Mucosa of gallbladder (tissue), 1 donor: Measurements from ENCODE around the gene AATK. TPM values are rescaled to one million over a fixed set of nuclear protein-coding genes. Genes with fewer than 3 reads are reported as not detected.

Experiments used
- DNase-seq: peaks from one replicate; pipeline ENCODE4 v3.0.0-alpha.2; 2020; ENCODE audit warnings: low spot score
- total RNA-seq: library from RNA; stranded (reverse); gene quantifications from one replicate; pipeline ENCODE4 v1.2.1, GENCODE V29; 2021
- donor health status: DM: no; HTN: no; CAD: no.

AATK gene
- total RNA-seq, 1 donor from 2014 or later = 14.2 TPM

- no peak for DNase-seq
These were observed 37.2 kb downstream of the AATK start for GRCh38 chr17:81128774-81129173.

DNA sequence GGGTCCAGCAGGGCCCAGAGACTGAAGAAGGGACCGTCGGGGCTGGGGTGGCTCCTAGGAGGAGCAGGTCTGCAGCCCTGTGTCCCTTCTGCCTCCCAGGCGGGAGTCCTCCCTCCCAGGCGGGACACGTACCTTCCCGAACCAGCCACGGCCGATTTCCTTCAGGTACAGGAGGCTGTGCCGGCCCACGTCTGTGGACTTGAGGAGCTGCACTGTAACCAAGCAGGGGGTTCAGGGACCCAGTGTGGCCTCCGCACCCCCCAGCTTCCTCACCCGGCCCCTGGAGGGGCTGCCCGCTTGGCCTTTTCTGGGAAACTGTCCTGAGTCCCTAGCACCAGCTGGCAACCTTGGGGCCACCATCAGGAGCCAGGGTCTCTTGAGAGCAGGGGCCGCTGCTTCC, 37.7 kb downstream of the AATK start:
- DNase-seq = no peak

- no peak for DNase-seq
These were observed 38.4 kb downstream of the AATK start for GRCh38 chr17:81127526-81128177.

GRCh38 chr17:81127133-81127455, 38.9 kb downstream of the AATK start:
- no peak for DNase-seq

DNA sequence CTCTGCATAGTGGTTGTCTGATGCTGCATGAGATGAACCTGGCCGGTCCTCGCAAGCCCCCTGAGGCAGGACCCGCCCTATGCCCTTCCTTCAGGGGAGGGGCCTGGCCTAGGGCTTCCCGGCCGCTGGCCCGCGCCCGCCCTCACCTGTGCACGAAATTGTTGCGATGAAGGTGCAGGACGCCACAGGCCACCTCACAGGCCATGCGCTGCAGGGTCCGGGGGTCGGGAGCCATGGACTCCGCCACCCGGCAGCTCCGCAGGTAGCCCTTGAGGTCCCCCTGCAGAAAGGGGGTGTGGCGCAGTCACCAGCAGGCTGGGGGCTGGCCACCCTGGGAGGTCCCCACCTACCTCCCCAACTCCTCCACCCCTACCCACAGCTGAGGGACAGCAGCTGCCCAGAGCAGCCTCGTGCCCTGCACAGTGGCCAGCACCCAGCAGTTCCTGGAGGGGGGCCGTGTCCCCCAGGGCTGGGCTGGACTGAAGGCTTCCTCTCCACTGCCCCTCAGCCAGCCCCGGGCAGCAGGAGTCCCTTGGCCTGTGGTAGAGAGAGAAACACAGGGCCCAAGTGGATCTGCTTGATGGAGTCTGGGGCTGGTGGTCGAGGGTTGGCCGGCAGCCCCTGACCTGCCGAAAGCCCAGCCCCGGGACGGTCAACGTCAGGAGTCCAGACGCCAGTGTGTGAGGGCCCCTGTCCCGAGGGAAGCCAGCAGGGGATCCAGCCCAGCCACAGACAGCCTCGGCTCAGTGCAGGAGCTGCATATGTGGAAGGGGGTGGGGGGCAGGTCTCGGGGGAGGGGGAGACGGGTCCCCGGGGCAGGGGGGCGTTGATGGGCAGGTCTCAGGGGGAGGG, 39.5 kb downstream of the AATK start:
- DNase-seq = no peak

- DNase-seq = no peak
These were observed 40.4 kb downstream of the AATK start for GRCh38 chr17:81125573-81126081.

DNA sequence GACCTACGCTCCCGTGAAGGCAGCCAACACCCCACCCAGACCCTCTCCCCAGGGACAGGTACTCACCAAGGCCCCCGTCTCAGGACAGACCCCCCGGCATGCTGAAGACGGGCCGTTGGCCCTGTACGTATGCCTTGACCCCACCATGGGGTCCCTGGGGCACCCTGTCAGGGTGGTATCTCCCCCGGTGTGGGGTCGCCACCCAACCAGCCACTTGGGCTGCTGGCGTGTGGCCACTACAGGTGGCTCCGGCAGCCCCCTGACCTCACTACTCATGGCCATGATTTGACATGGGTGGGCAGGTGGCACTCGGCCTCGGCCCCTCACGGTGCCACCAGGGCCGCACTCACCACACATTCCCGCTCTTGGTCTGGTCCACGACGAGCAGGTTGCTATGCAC, 41.6 kb downstream of the AATK start:
- DNase-seq = no peak

- DNase-seq = no peak
These were observed 42.7 kb downstream of the AATK start for GRCh38 chr17:81123052-81124048.

DNA sequence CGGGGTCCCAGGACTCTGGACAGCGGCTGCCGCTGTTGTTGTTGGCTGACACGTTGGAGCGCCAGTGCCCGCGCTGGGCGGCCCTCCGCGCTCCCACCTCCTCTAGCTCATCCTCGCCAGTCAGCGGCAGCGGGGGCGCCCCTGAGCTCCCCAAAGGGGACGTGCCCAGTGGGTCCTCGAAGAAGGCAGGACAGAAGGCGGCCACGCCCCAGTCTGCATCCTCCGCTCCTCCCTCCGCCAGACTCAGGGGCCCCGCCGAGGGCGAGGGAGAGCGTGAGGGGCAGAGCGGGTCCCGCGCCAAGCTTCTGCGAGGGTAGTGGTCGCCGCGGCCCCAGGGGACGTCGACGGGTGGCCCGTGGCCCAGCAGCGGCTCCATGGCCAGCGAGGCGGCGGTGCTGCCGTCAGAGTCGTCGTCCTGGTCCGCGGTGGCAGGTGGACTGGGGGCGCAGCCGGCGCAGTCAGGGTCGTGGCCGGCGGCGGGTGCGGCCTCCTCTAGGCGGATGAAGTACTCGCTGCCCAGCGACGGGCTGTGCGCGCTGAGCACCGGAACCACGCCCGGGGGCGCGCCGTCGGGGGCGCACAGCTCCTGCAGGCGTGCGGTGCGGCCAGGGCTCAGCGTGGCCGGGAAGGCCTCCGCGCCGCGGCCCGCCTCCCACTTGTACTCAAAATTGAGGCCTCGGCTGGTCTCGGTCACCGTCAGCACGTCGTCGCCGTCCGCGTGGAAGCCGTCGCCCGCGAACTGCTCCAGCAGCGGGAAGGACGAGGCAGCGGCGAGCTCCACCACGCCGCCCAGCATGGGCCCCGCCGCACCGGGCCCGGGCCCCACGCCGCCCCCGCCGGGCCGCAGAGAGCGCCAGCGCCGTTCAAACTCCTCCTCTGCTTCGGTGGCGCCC, 43.9 kb downstream of the AATK start:
- no peak for DNase-seq

DNA sequence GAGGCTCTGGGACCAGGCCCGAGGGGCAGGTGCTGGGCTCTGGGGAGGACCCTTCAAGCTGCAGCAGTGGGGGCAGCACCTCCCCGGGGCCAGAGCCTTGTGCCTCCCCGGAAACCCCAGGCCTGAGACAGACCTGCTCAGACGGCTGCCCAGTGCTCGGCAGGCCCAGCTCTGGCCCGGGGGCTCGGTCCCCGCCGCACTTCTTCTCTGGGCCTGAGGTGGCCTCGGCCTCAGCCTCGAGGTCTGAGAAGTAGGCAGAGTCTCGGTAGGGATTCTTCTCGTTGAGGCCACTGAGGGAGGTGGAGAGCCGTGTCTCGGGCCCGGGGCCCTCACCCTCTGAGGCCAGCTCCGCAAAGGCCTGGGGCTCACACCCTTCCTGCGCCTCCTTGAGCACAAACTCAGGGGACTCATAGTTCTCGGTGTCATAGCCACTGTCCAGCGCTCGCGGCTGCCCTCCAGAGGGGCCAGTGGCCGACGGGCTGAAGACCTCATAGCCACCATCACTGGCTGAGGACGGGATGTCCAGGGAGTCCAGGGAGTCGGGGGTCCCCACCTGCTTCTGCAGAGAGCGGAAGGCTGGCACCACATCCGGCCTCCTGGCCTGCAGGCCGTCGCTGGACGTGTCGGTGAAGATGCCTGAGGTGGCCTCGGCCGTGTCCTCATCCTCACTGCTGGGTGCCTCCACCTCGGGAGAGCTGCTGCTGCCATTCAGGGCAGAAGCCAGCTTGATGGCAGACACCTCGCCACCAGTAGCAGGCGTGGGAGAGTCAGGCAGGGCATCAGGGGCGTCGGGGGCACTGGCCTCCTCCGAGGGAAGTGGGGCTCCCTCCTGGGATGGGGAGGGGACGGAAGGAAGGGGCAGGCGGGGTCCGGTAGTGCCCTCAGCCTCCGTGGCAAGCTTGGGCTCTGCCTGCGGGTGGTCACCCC, 45.1 kb downstream of the AATK start:
- DNase-seq = no peak

- no peak for DNase-seq
These were observed 45.9 kb downstream of the AATK start for GRCh38 chr17:81120149-81120484.

GRCh38 chr17:81119223-81120148, 46.5 kb downstream of the AATK start:
- DNase-seq = peak; percentile 88

DNA sequence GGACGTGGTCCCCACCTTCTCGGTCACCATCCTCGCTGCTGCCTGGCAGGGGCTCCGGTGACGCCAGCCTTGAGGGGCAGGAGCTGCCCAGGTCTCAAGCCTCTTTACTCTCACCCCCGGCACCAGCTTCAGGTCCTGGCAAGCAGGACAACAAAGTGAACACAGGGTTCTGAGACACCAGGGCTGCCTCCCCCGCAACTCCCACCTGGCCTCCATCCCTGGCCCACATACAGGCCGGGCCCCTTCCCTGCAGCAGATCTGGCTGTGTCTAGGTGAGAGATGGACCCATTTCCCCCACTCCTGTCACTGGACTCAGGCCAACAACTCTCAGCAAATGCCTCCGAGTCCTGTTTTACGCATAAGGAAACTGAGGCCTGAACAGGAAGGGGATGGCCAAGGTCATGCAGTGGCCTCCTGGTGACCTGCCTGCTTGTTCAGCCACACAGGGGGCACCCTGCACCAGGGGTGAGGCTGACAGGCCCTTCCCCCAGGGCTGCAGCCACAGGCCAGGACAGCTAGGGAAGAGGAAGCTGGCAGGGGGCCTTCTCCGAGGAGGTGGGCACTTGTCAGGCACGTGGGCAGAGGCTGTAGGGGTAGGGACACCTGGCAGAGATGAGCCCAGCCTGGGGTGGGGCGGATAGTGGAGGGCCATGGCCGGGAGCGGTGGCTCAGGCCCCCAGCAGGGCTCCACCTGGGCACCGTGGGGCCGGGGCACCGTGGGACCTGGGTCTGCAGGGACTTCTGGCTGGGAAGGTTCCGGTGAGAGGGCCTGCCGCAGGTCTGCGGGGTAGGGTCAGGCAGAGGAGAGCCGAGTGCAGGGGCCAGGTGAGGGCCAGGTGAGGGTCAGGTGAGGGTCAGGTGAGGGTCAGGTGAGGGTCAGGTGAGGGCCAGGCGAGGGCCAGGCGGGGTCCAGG, 47.5 kb downstream of the AATK start:
- DNase-seq = no peak

DNA sequence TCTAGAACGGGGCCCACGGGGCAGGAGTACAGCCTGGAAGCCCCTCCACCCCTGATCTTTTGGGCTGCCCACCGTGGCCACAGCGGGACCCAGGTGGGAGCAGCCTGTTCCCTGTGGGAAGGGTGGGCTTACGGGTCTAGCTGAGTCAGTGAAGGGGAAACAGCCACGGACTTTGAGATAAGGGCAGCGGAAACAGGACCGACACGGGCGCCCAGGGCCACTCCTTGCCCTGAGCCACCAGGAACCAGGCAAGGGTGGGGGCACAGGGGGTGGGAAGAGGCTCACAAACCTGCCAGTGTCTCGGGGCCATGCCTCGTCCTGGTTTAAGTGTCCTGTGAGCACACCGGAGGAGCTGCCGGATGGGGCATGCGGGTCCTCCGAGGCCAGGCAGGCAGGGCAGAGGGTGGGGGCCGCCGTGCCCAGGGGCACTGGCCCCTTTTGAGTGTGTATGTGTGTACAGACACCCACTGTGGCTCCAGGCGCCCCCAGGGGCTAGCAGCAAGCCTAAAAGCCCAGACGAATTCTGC, 48.3 kb downstream of the AATK start:
- no peak for DNase-seq

GRCh38 chr17:81116704-81117103, 49.3 kb downstream of the AATK start:
- DNase-seq = peak; percentile 51

- no peak for DNase-seq
These were observed 50.1 kb downstream of the AATK start for GRCh38 chr17:81115749-81116464.

- no peak for DNase-seq
These were observed 50.8 kb downstream of the AATK start for GRCh38 chr17:81115219-81115618.
